H9 (cell line): ENCODE measurements around the gene PRPSAP2. TPM values are rescaled to one million over a fixed set of nuclear protein-coding genes. Genes with fewer than 3 reads are reported as not detected.
"Not testable (repeated sequence)": the region's sequence is repeated elsewhere in the genome, so short reads cannot be mapped to it uniquely, and the experiment has no call there.

Source experiments
- DNase-seq: peaks from one replicate; pipeline ENCODE4 v3.0.0-alpha.2; 2017
- H2AFZ ChIP-seq: one replicate; pipeline ENCODE4 v1.6.1; 2013; ENCODE audit warnings: mild to moderate bottlenecking, low read length, control low read depth, moderate library complexity
- H2AK5ac ChIP-seq: 2 replicates; pipeline ENCODE4 v1.6.1; 2013; ENCODE audit warnings: low read length, control low read depth, mixed read lengths; ENCODE audit not compliant: insufficient read length
- H2BK120ac ChIP-seq: one replicate; pipeline ENCODE4 v1.6.1; 2013; ENCODE audit warnings: low read depth, mild to moderate bottlenecking, low read length, control low read depth, inconsistent platforms; ENCODE audit not compliant: poor library complexity, severe bottlenecking
- H2BK12ac ChIP-seq: 2 replicates; pipeline ENCODE4 v1.6.1; 2013; ENCODE audit warnings: low read length, control low read depth, mixed read lengths, low read depth; ENCODE audit not compliant: insufficient read length
- H2BK15ac ChIP-seq: 2 replicates; pipeline ENCODE4 v1.6.1; 2013; ENCODE audit warnings: low read depth, low read length, control low read depth
- H2BK20ac ChIP-seq: one replicate; pipeline ENCODE4 v1.6.1; 2013; ENCODE audit warnings: low read depth, mild to moderate bottlenecking, low read length, control low read depth, inconsistent platforms; ENCODE audit not compliant: poor library complexity, severe bottlenecking
- H2BK5ac ChIP-seq: 2 replicates; pipeline ENCODE4 v1.6.1; 2013; ENCODE audit warnings: low read length, control low read depth, mixed read lengths; ENCODE audit not compliant: insufficient read length
- H3K14ac ChIP-seq: 2 replicates; pipeline ENCODE4 v1.6.1; 2013; ENCODE audit warnings: low read length, control low read depth; ENCODE audit not compliant: insufficient read depth
- H3K18ac ChIP-seq: 2 replicates; pipeline ENCODE4 v1.6.1; 2013; ENCODE audit warnings: low read depth, mild to moderate bottlenecking, mixed read lengths, low read length, control low read depth; ENCODE audit not compliant: insufficient read length
- H3K23ac ChIP-seq: 2 replicates; pipeline ENCODE4 v1.6.1; 2013; ENCODE audit warnings: low read length, control low read depth, mixed read lengths, low read depth; ENCODE audit not compliant: insufficient read length
- H3K23me2 ChIP-seq: 2 replicates; pipeline ENCODE4 v1.6.1; 2013; ENCODE audit warnings: low read depth, mild to moderate bottlenecking, mixed read lengths, low read length, control low read depth; ENCODE audit not compliant: insufficient read length, poor library complexity, severe bottlenecking
- H3K27ac ChIP-seq: 2 replicates; pipeline ENCODE4 v1.5.1; 2013; ENCODE audit warnings: low read length, control low read depth, mixed read lengths, low read depth; ENCODE audit not compliant: insufficient read length
- H3K27me3 ChIP-seq: 2 replicates; pipeline ENCODE4 v1.6.1; 2013; ENCODE audit warnings: low read length, control low read depth, inconsistent platforms; ENCODE audit not compliant: insufficient read depth
- H3K4ac ChIP-seq: 2 replicates; pipeline ENCODE4 v1.6.1; 2013; ENCODE audit warnings: low read depth, mild to moderate bottlenecking, control low read depth, inconsistent platforms, low read length, moderate library complexity
- H3K4me1 ChIP-seq: 2 replicates; pipeline ENCODE4 v1.6.1; 2013; ENCODE audit warnings: low read length, control low read depth, inconsistent platforms; ENCODE audit not compliant: insufficient read depth
- H3K4me2 ChIP-seq: 2 replicates; pipeline ENCODE4 v1.6.1; 2013; ENCODE audit warnings: low read length, control low read depth, mixed read lengths; ENCODE audit not compliant: insufficient read length, insufficient read depth
- H3K56ac ChIP-seq: 2 replicates; pipeline ENCODE4 v1.6.1; 2013; ENCODE audit warnings: low read depth, mild to moderate bottlenecking, mixed read lengths, low read length, control low read depth; ENCODE audit not compliant: insufficient read length
- H3K79me1 ChIP-seq: 2 replicates; pipeline ENCODE4 v1.6.1; 2013; ENCODE audit warnings: low read depth, mild to moderate bottlenecking, moderate library complexity, low read length, control low read depth, inconsistent platforms; ENCODE audit not compliant: insufficient read depth, poor library complexity, severe bottlenecking
- H3K79me2 ChIP-seq: 2 replicates; pipeline ENCODE4 v1.6.1; 2013; ENCODE audit warnings: low read length, control low read depth, inconsistent platforms; ENCODE audit not compliant: insufficient read depth
- H3K9ac ChIP-seq: 2 replicates; pipeline ENCODE4 v1.6.1; 2013; ENCODE audit warnings: low read length, control low read depth, mixed read lengths; ENCODE audit not compliant: insufficient read length; ENCODE audit errors: extremely low read depth
- H3K9me3 ChIP-seq: one replicate; pipeline ENCODE4 v1.6.1; 2013; ENCODE audit warnings: low read depth, low read length, inconsistent platforms; ENCODE audit not compliant: control insufficient read depth
- H3T11ph ChIP-seq: one replicate; pipeline ENCODE4 v1.6.1; 2013; ENCODE audit warnings: mild to moderate bottlenecking, low read length, control low read depth, inconsistent platforms
- H4K20me1 ChIP-seq: one replicate; pipeline ENCODE4 v1.6.1; 2013; ENCODE audit not compliant: control insufficient read depth, insufficient read length, insufficient read depth
- H4K5ac ChIP-seq: 2 replicates; pipeline ENCODE4 v1.6.1; 2013; ENCODE audit warnings: low read depth, mild to moderate bottlenecking, mixed read lengths, low read length, control low read depth; ENCODE audit not compliant: insufficient read length
- H4K8ac ChIP-seq: replicated peaks from 2 replicates; pipeline ENCODE4 v1.6.1; 2013; ENCODE audit warnings: low read length, control low read depth, mixed read lengths, low read depth; ENCODE audit not compliant: insufficient read length
- H4K91ac ChIP-seq: 2 replicates; pipeline ENCODE4 v1.6.1; 2013; ENCODE audit warnings: low read depth, mild to moderate bottlenecking, moderate library complexity, mixed read lengths, low read length, control low read depth; ENCODE audit not compliant: insufficient read length
- H3K27ac Mint-ChIP-seq, 3 experiments: 2 replicates in 2 of 3; 3 replicates in 1 of 3; pipeline ENCODE4 v1.8.0; 2020 to 2021; ENCODE audit warnings: mixed read lengths in 3 of 3, mild to moderate bottlenecking in 1 of 3, moderate library complexity in 1 of 3
- H3K27me3 Mint-ChIP-seq: 2 replicates; pipeline ENCODE4 v1.8.0; 2021; ENCODE audit warnings: low read depth, mild to moderate bottlenecking, moderate library complexity, mixed read lengths
- H3K36me3 Mint-ChIP-seq, 3 experiments: 2 replicates in 2 of 3; 3 replicates in 1 of 3; pipeline ENCODE4 v1.8.0; 2020 to 2021; ENCODE audit warnings: low read depth in 3 of 3, mixed read lengths in 3 of 3; ENCODE audit not compliant: insufficient read depth in 1 of 3
- H3K4me1 Mint-ChIP-seq, 2 experiments: 2 replicates each; pipeline ENCODE4 v1.8.0; 2020; ENCODE audit warnings: mixed read lengths in 2 of 2
- H3K4me3 Mint-ChIP-seq, 2 experiments: 2 replicates in 1 of 2; 3 replicates in 1 of 2; pipeline ENCODE4 v1.8.0; 2020 to 2021; ENCODE audit warnings: mild to moderate bottlenecking in 2 of 2, mixed read lengths in 2 of 2, moderate library complexity in 1 of 2
- H3K9me3 Mint-ChIP-seq, 2 experiments: 2 replicates in 1 of 2; 3 replicates in 1 of 2; pipeline ENCODE4 v1.8.0; 2020; ENCODE audit warnings: mild to moderate bottlenecking in 2 of 2, mixed read lengths in 2 of 2, moderate library complexity in 1 of 2
- WGBS: extraction: QIAGEN DNeasy Blood & Tissue Kit; methylation state at CpG from one replicate; pipeline ENCODE4 v1.1.7; 2013; ENCODE audit warnings: missing lambda C conversion rate, low lambda C conversion rate, mixed read lengths; ENCODE audit not compliant: insufficient read length; ENCODE audit errors: extremely low coverage; 5-methylcytosine and 5-hydroxymethylcytosine counted together
- total RNA-seq: library from RNA; stranded (reverse); gene quantifications from 2 replicates; pipeline ENCODE4 v1.2.1, GENCODE V29; 2021
- TF ChIP-seq, protein P1 (sequence below): fragments of 200-600 bp; sonication (generic); conservative IDR thresholded peaks from 3 replicates; pipeline ENCODE4 v1.8.0; 2021; ENCODE audit warnings: antibody characterized with exemption, mild to moderate bottlenecking

The PRPSAP2 gene
- total RNA-seq, 1 experiment from 2014 or later, result 58.0 TPM

DNA sequence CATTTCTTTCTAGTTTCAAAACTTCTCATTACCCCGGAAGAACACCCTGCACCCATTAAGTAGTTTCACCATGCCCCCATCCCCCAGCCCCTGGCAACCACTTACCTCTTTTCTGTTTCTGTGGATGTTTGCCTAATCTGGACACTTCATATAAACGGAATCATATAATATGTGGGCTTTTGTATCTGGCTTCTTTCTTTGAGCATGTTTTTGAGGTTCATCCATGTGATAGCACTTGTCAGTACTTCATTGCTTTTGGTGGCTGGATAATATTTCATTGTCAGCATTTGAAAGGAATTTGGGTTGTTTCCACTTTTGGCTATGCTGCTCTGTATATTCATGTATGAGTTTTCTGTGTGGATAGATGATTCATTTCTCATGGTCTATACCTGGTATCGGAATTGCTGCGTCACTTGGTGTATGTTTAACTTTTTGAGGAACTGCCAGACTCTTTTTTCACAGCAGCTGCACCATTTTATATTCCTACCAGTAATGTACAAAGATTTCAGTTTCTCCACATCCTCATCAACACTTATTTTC is 64.1 kb downstream of the PRPSAP2 start:
- Histone ChIP-seq H3K23ac (no peak overlapping the region), H2AK5ac (no peak overlapping the region), H3K9me3 (no peaks in the 10 kb centered on the region), H2AFZ (no peak overlapping the region), H3K27ac (no peak overlapping the region), H2BK12ac (no peak overlapping the region), H3K56ac (no peak overlapping the region), H4K20me1 (no peaks in the 10 kb centered on the region), H3K23me2 (no peaks in the 10 kb centered on the region), H3K4me2 (no peak overlapping the region), H2BK20ac (no peak overlapping the region), H3K27me3 (no peaks in the 10 kb centered on the region), H3K79me1 (no peaks in the 10 kb centered on the region), H3K14ac (no peak overlapping the region), H3K4me1 (no peaks in the 10 kb centered on the region; the same call in 1 of the 2 replicates), H2BK5ac (no peak overlapping the region), H3K9ac (no peak overlapping the region), H3T11ph (no peak overlapping the region), H3K18ac (no peak overlapping the region), H4K5ac (no peak overlapping the region), H2BK120ac (no peak overlapping the region), H3K79me2 (no peaks in the 10 kb centered on the region; the same call in 1 of the 2 replicates), H3K4ac (no peak overlapping the region), H4K91ac (no peak overlapping the region), H4K8ac (no peak overlapping the region), H2BK15ac (no peak overlapping the region)
- H3K4me3 Mint-ChIP-seq, result no peak overlapping the region
- peak overlapping the region in 1 of 3 experiments; percentile 9; a peak in 2 of 7 replicates for H3K27ac Mint-ChIP-seq
- H3K9me3 Mint-ChIP-seq, result no peaks in the 10 kb centered on the region
- WGBS, result no CpG with 5 or more reads among the region's 4 CpGs
- no peak for DNase-seq
- H3K4me1 Mint-ChIP-seq, result peaks cover 4 to 9% of the 10 kb centered on the region in 2 experiments
- H3K36me3 Mint-ChIP-seq, result peaks cover 19 to 34% (median 33%) of the 10 kb centered on the region in 3 experiments; a peak in 6 of 7 replicates
- H3K27me3 Mint-ChIP-seq, result no peaks in the 10 kb centered on the region; the same call in 1 of the 2 replicates
- TF ChIP-seq, protein P1, sequence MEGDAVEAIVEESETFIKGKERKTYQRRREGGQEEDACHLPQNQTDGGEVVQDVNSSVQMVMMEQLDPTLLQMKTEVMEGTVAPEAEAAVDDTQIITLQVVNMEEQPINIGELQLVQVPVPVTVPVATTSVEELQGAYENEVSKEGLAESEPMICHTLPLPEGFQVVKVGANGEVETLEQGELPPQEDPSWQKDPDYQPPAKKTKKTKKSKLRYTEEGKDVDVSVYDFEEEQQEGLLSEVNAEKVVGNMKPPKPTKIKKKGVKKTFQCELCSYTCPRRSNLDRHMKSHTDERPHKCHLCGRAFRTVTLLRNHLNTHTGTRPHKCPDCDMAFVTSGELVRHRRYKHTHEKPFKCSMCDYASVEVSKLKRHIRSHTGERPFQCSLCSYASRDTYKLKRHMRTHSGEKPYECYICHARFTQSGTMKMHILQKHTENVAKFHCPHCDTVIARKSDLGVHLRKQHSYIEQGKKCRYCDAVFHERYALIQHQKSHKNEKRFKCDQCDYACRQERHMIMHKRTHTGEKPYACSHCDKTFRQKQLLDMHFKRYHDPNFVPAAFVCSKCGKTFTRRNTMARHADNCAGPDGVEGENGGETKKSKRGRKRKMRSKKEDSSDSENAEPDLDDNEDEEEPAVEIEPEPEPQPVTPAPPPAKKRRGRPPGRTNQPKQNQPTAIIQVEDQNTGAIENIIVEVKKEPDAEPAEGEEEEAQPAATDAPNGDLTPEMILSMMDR, result no peak

DNA sequence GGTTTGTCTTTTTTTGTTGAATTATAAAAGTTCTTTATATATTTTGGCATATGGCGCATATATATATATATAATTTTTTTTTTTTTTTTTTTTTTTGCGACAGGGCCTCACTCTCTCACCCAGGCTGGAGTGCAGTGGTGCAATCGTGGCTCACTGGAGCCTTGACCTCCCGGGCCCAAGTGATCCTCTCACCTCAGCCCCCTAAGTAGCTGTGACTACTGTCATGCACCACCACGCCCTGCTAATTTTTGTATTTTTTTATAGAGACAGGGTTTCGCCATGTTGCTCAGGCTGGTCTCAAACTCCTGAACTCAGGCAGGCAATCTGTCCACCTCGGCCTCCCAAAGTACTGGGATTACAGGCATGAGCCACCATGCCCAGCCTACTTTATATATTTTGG is 64.7 kb downstream of the PRPSAP2 start:
- H3K18ac ChIP-seq, H3K4me1 ChIP-seq, H3K9me3 ChIP-seq, H3K14ac ChIP-seq, H4K5ac ChIP-seq, H2BK12ac ChIP-seq, H3K9ac ChIP-seq, H3K9me3 Mint-ChIP-seq, H3K27me3 Mint-ChIP-seq, H3K79me1 ChIP-seq, H2AFZ ChIP-seq, H3T11ph ChIP-seq, H2BK120ac ChIP-seq, H4K8ac ChIP-seq, H3K79me2 ChIP-seq, H3K4ac ChIP-seq, H3K27ac Mint-ChIP-seq, H3K23ac ChIP-seq, H3K4me3 Mint-ChIP-seq, H3K56ac ChIP-seq, DNase-seq, H2BK5ac ChIP-seq, H4K91ac ChIP-seq, H2BK15ac ChIP-seq, H2BK20ac ChIP-seq, H3K27me3 ChIP-seq, H4K20me1 ChIP-seq, H2AK5ac ChIP-seq, H3K4me2 ChIP-seq, H3K4me1 Mint-ChIP-seq, H3K27ac ChIP-seq, H3K23me2 ChIP-seq: not testable (repeated sequence)
- H3K36me3 Mint-ChIP-seq, result peaks cover 17 to 32% (median 28%) of the 10 kb centered on the region in 3 experiments; a peak in 6 of 7 replicates
- no CpG with 5 or more reads among the region's 7 CpGs for WGBS
